ENCODE measurements around the gene FGFR3. TPM values are rescaled to one million over a fixed set of nuclear protein-coding genes. Genes with fewer than 3 reads are reported as not detected.

Gene FGFR3
- polyA plus RNA-seq, 1 donor from 2014 or later = 0.48 TPM

GRCh38 chr4:1753697-1754311 is 39.3 kb upstream of the FGFR3 start:
- H4K20me1 ChIP-seq (ENCODE audit: insufficient read depth) = no peaks in the 10 kb centered on the region

DNA sequence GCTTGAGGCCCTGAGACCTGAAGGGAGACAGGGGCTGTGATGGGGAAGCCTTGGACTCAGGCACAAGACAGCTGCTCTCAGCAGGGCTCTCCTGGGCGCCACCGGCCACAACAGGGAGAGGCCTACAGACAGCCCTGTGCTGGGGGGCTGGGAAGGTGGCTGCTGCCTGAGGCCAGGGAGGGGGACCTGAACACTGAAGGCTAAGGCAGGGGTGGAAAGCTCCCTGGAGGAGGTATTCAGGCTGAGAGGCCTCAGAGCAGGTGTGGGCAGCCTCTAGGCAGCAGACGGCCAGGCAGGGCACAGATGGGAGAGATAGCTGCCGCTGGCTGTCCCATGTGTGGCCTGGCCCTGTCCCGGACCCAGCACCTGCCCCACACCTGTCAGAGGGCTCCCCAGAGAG is 38.8 kb upstream of the FGFR3 start:
- Histone ChIP-seq H2AFZ (ENCODE audit: low read depth, low read length) (no peak overlapping the region), H3K4me2 (ENCODE audit: low read length) (no peak overlapping the region), H3K79me2 (replicated peaks; ENCODE audit: insufficient read depth, low read length) (no peaks in the 10 kb centered on the region), H3K27me3 (ENCODE audit: insufficient read depth, low read depth, low read length) (no peaks in the 10 kb centered on the region), H3F3A (ENCODE audit: insufficient read depth, low read length, poor library complexity, severe bottlenecking) (no peaks in the 10 kb centered on the region), H3K9me2 (ENCODE audit: insufficient read depth, low read length) (no peaks in the 10 kb centered on the region), H3K9me3 (ENCODE audit: low read length) (no peaks in the 10 kb centered on the region), H4K20me1 (ENCODE audit: insufficient read depth) (no peaks in the 10 kb centered on the region), H3K27ac (ENCODE audit: low read length) (no peak overlapping the region), H3K36me3 (ENCODE audit: insufficient read depth, low read length) (no peaks in the 10 kb centered on the region), H3K9ac (ENCODE audit: low read length) (no peak overlapping the region), H3K4me3 (ENCODE audit: low read length) (no peak overlapping the region)
- no peak for TF ChIP-seq SMC3 (conservative IDR thresholded peaks at IDR 0.05; ENCODE audit: poor library complexity)
- TF ChIP-seq REST (IDR thresholded peaks at IDR 0.05; ENCODE audit: borderline replicate concordance) = no peak
- TF ChIP-seq TAF1 (IDR thresholded peaks at IDR 0.05; ENCODE audit: low read depth) = no peak
- TF ChIP-seq EZH2 (IDR thresholded peaks at IDR 0.05; ENCODE audit: borderline replicate concordance, insufficient read depth, low read length, poor library complexity, severe bottlenecking) = no peak
- TF ChIP-seq CTCF (IDR thresholded peaks at IDR 0.05; ENCODE audit: poor library complexity, severe bottlenecking) = no peak

More at GRCh38 chr4:1753697-1754311, 39.3 kb upstream of the FGFR3 start:
- Histone ChIP-seq H3K36me3 (ENCODE audit: insufficient read depth, low read length) (no peaks in the 10 kb centered on the region), H3K4me3 (ENCODE audit: low read length) (no peak overlapping the region), H3K9ac (ENCODE audit: low read length) (no peak overlapping the region), H3K27me3 (ENCODE audit: insufficient read depth, low read depth, low read length) (no peaks in the 10 kb centered on the region), H3K4me2 (ENCODE audit: low read length) (no peak overlapping the region), H3K27ac (ENCODE audit: low read length) (no peak overlapping the region), H3K9me2 (ENCODE audit: insufficient read depth, low read length) (no peaks in the 10 kb centered on the region), H3K79me2 (replicated peaks; ENCODE audit: insufficient read depth, low read length) (no peaks in the 10 kb centered on the region), H2AFZ (ENCODE audit: low read depth, low read length) (no peak overlapping the region), H3F3A (ENCODE audit: insufficient read depth, low read length, poor library complexity, severe bottlenecking) (no peaks in the 10 kb centered on the region), H3K9me3 (ENCODE audit: low read length) (no peaks in the 10 kb centered on the region)
- no peak for TF ChIP-seq EZH2 (IDR thresholded peaks at IDR 0.05; ENCODE audit: borderline replicate concordance, insufficient read depth, low read length, poor library complexity, severe bottlenecking)
- no peak for TF ChIP-seq RAD21 (conservative IDR thresholded peaks at IDR 0.05)
- no peak for TF ChIP-seq CTCF (IDR thresholded peaks at IDR 0.05; ENCODE audit: poor library complexity, severe bottlenecking)
- no peak for TF ChIP-seq EP300 (conservative IDR thresholded peaks at IDR 0.05; ENCODE audit: poor library complexity, severe bottlenecking)
- TF ChIP-seq REST (IDR thresholded peaks at IDR 0.05; ENCODE audit: borderline replicate concordance) = no peak
- no peak for TF ChIP-seq MXI1 (conservative IDR thresholded peaks at IDR 0.05; ENCODE audit: poor library complexity, severe bottlenecking)
- no peak for TF ChIP-seq TAF1 (IDR thresholded peaks at IDR 0.05; ENCODE audit: low read depth)
- TF ChIP-seq SMC3 (conservative IDR thresholded peaks at IDR 0.05; ENCODE audit: poor library complexity) = no peak
- TF ChIP-seq POLR2AphosphoS5 (IDR thresholded peaks at IDR 0.05) = no peak
